Measurements from ENCODE around the gene COG2. TPM values are rescaled to one million over a fixed set of nuclear protein-coding genes. Genes with fewer than 3 reads are reported as not detected.

The COG2 gene
- total and polyA plus RNA-seq, 2 of the 13 experiments (the other 11 are each of a cell fraction or from before 2014, with no cell fraction given): 16.8 to 36.3 TPM

DNA sequence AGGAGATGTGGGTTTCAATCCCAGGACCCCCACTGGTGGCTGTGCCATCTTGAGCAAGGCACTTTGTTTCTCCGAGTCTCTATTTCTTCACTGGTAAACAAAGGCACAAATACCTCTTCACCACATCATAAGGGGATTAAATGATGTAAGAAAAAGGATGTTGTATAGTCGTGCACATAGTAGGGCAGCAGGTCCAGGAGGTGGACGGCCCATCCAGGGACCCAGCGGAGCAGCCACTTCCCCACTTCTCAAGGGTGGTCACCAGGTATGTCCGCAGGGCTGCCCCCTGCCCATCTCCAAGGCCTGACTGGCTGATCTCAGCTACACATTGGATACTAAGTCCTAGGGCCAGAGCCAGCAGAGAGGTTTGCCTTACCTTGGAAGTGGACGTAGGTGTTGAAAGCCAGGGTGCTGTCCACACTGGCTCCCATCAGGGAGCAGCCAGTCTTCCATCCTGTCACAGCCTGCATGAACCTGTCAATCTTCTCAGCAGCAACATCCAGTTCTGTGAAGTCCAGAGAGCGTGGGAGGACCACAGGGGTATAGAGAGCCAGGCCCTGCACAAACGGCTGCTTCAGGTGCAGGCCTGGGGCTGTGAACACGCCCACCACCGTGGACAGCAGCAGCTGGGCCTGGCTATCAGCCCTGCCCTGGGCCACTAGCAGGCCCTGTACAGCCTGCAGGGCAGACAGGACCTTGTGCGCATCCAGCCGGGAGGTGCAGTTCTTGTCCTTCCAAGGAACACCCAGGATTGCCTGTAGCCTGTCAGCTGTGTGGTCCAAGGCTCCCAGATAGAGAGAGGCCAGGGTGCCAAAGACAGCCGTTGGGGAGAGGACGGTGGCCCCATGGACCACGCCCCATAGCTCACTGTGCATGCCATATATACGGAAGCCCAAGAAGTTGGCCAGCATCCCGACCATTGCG is 67.6 kb downstream of the COG2 start (continued):
- TF ChIP-seq, protein P1, sequence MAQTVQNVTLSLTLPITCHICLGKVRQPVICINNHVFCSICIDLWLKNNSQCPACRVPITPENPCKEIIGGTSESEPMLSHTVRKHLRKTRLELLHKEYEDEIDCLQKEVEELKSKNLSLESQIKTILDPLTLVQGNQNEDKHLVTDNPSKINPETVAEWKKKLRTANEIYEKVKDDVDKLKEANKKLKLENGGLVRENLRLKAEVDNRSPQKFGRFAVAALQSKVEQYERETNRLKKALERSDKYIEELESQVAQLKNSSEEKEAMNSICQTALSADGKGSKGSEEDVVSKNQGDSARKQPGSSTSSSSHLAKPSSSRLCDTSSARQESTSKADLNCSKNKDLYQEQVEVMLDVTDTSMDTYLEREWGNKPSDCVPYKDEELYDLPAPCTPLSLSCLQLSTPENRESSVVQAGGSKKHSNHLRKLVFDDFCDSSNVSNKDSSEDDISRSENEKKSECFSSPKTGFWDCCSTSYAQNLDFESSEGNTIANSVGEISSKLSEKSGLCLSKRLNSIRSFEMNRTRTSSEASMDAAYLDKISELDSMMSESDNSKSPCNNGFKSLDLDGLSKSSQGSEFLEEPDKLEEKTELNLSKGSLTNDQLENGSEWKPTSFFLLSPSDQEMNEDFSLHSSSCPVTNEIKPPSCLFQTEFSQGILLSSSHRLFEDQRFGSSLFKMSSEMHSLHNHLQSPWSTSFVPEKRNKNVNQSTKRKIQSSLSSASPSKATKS (CRISPR knock-in tag; IDR thresholded peaks at IDR 0.05): no peak
- TF ChIP-seq ZC3H13 (CRISPR knock-in tag; IDR thresholded peaks at IDR 0.05) (peak; percentile 90), FOXP1 (IDR thresholded peaks at IDR 0.05) (no peak), FOXP1 (CRISPR knock-in tag; IDR thresholded peaks at IDR 0.05) (no peak), ZNF232 (CRISPR knock-in tag; IDR thresholded peaks at IDR 0.05; ENCODE audit: borderline replicate concordance) (no peak; the same call in 1 of the 2 replicates), CHD4 (IDR thresholded peaks at IDR 0.05; ENCODE audit: borderline replicate concordance, low read length) (no peak), ISX (CRISPR knock-in tag; conservative IDR thresholded peaks at IDR 0.05) (no peak), CHD2 (IDR thresholded peaks at IDR 0.05; ENCODE audit: low read depth, low read length) (no peak), RAD21 (CRISPR knock-in tag; IDR thresholded peaks at IDR 0.05) (no peak), MED8 (CRISPR knock-in tag; IDR thresholded peaks at IDR 0.05; ENCODE audit: insufficient replicate concordance) (no peak), ZSCAN21 (CRISPR knock-in tag; IDR thresholded peaks at IDR 0.05; ENCODE audit: borderline replicate concordance) (no peak), RXRB (CRISPR knock-in tag; IDR thresholded peaks at IDR 0.05; ENCODE audit: borderline replicate concordance) (no peak), KAT7 (CRISPR knock-in tag; IDR thresholded peaks at IDR 0.05; ENCODE audit: borderline replicate concordance) (no peak), HNRNPK (IDR thresholded peaks at IDR 0.05; ENCODE audit: low read depth, low read length, poor library complexity, severe bottlenecking) (no peak), GPN1 (CRISPR knock-in tag; IDR thresholded peaks at IDR 0.05; ENCODE audit: borderline replicate concordance) (no peak), PAWR (CRISPR knock-in tag; IDR thresholded peaks at IDR 0.05; ENCODE audit: borderline replicate concordance) (no peak), SMARCE1 (IDR thresholded peaks at IDR 0.05; ENCODE audit: borderline replicate concordance) (no peak), MED1 (CRISPR knock-in tag; IDR thresholded peaks at IDR 0.05) (peak; percentile 33; the same call in 1 of the 2 replicates), GFI1 (CRISPR knock-in tag; IDR thresholded peaks at IDR 0.05; ENCODE audit: borderline replicate concordance) (no peak), KLF16 (CRISPR knock-in tag; IDR thresholded peaks at IDR 0.05) (no peak)
- TF ChIP-seq, protein P2, sequence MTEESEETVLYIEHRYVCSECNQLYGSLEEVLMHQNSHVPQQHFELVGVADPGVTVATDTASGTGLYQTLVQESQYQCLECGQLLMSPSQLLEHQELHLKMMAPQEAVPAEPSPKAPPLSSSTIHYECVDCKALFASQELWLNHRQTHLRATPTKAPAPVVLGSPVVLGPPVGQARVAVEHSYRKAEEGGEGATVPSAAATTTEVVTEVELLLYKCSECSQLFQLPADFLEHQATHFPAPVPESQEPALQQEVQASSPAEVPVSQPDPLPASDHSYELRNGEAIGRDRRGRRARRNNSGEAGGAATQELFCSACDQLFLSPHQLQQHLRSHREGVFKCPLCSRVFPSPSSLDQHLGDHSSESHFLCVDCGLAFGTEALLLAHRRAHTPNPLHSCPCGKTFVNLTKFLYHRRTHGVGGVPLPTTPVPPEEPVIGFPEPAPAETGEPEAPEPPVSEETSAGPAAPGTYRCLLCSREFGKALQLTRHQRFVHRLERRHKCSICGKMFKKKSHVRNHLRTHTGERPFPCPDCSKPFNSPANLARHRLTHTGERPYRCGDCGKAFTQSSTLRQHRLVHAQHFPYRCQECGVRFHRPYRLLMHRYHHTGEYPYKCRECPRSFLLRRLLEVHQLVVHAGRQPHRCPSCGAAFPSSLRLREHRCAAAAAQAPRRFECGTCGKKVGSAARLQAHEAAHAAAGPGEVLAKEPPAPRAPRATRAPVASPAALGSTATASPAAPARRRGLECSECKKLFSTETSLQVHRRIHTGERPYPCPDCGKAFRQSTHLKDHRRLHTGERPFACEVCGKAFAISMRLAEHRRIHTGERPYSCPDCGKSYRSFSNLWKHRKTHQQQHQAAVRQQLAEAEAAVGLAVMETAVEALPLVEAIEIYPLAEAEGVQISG (CRISPR knock-in tag; IDR thresholded peaks at IDR 0.05): peak; percentile 45; the same call in 1 of the 2 replicates
- TF ChIP-seq, protein P3, sequence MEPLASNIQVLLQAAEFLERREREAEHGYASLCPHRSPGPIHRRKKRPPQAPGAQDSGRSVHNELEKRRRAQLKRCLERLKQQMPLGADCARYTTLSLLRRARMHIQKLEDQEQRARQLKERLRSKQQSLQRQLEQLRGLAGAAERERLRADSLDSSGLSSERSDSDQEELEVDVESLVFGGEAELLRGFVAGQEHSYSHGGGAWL (CRISPR knock-in tag; IDR thresholded peaks at IDR 0.05): no peak
- TF ChIP-seq, protein P4, sequence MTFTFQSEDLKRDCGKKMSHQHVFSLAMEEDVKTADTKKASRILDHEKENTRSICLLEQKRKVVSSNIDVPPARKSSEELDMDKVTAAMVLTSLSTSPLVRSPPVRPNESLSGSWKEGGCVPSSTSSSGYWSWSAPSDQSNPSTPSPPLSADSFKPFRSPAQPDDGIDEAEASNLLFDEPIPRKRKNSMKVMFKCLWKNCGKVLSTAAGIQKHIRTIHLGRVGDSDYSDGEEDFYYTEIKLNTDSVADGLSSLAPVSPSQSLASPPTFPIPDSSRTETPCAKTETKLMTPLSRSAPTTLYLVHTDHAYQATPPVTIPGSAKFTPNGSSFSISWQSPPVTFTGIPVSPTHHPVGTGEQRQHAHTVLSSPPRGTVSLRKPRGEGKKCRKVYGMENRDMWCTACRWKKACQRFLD (CRISPR knock-in tag; IDR thresholded peaks at IDR 0.05; ENCODE audit: borderline replicate concordance): no peak
